ENCODE data around the gene GDPD5.

DNA sequence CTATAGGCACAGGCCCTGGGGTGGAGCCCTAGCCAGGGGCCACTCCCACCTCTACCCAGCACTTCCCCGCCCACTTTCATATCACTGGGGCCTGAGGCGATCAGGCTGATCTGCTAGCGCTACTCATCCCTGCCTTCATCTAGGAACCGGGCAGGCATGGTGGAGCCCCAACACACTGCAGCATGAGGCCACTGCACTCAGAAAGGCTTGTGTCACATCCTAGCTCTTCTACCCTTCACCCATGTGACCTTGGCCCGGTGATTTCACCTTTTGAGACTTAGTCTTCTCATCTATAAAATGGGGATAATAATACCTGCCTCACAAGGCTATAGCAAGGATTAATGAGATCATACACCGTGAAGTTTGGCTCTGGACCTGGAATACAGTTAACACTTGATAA, 18.1 kb upstream of the GDPD5 start:
- TF ChIP-seq, protein P1, sequence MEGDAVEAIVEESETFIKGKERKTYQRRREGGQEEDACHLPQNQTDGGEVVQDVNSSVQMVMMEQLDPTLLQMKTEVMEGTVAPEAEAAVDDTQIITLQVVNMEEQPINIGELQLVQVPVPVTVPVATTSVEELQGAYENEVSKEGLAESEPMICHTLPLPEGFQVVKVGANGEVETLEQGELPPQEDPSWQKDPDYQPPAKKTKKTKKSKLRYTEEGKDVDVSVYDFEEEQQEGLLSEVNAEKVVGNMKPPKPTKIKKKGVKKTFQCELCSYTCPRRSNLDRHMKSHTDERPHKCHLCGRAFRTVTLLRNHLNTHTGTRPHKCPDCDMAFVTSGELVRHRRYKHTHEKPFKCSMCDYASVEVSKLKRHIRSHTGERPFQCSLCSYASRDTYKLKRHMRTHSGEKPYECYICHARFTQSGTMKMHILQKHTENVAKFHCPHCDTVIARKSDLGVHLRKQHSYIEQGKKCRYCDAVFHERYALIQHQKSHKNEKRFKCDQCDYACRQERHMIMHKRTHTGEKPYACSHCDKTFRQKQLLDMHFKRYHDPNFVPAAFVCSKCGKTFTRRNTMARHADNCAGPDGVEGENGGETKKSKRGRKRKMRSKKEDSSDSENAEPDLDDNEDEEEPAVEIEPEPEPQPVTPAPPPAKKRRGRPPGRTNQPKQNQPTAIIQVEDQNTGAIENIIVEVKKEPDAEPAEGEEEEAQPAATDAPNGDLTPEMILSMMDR (IDR thresholded peaks at IDR 0.05; ENCODE audit: borderline replicate concordance, extremely low read depth, low read length, poor library complexity, severe bottlenecking), result no peak
- TF ChIP-seq EZH2 (IDR thresholded peaks at IDR 0.05; ENCODE audit: borderline replicate concordance, low read depth, low read length, severe bottlenecking), result no peak
